ENCODE results near the gene HOXB9. TPM values are rescaled to one million over a fixed set of nuclear protein-coding genes. Genes with fewer than 3 reads are reported as not detected.

The HOXB9 gene
- total RNA-seq = under 0.01 TPM in 1 of 2 replicates, not detected in the other

GRCh38 chr17:48626245-48627117 is at the start of gene HOXB9:
Gene HOXB9 (minus strand): TSS chr17:48626358. CDS start chr17:48626269, 89 bp downstream.

DNA sequence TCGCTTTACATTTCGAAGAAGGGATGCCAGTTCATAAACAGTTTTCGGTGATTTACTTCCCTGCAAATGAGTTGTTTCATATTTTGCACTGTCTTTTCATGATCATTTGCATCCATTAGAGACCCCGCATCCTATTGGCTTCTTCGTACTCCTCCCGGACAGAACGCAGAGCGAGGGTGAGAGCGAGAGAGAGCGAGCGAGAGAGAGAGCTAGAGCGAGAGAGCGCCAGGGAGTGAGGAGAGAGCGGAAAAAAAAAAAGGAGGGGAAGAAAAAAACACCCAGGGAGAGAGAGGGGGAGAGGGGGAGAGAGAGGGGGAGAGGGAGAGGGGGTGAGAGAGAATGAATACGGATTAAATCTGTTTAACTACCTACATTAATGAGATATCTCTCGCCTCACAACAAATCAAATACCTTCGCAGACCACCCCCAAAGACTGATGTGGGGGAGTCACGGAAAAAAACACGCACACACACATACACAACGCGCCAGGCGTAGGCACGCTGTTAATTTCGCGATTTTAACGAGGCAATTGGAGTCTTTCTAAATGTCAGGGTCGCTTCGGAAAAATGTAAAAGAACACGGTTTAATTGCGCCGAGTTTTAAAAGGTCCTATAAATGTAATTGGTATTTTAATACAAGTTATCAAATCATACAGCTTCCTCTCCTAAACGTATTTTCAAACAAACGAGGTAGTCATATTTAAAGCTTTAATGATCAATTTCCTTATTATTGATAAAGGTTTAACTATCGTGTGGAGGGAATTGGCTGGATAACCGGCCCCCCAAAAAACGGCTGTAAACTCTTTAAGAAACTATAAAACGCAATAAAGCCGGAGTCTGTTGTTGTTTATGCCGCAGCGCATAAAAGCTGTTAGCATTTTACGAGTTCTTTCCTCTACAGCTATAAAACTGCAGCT is 10.9 kb downstream of the HOXB9 start, which contains the start of gene HOXB8:
TSS of gene HOXB8 (minus strand) at position 246 of the 916 bp plus-strand sequence. CDS start 588 bp downstream, outside the sequence.

GRCh38 chr17:48610282-48611211 is 15.6 kb downstream of the HOXB9 start, which contains the start of gene HOXB7:
Gene HOXB7 (minus strand): TSS chr17:48611017. CDS start chr17:48610918, 99 bp downstream.

DNA sequence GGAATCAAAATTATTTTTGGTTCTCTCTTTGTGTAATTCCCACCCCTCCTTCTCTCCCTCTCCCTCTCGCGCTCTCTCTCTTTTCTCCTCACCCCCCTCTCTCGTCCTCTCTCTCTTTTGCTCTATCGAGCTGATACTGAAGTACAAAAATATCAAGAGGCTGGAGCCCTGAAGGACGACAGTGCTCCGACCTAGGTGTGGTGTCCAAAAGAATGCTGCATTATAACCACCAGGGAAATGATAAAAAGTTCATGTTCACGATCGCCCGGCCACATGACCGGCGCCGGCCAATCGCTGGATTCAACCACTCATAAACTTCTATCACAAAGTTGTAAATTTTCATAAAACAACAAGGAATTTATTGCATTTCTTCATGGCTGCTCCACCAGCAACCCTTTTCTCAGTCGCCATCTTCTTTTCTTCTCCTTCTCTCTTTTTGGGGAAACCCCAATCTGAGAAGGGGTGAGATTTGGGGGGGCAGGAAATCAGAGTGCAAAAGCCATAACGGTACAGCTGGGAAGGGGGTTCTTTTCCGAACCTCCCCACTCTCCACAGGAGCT is 21.3 kb downstream of the HOXB9 start, which contains the start of gene HOXB6:
TSS of gene HOXB6 (minus strand) at position 217 of the 560 bp plus-strand sequence. CDS start 6,836 bp downstream, outside the sequence.

GRCh38 chr17:48593126-48593829 is 32.9 kb downstream of the HOXB9 start, which contains the start of gene HOXB5:
Gene HOXB5 (minus strand): TSS chr17:48593779. CDS start chr17:48593682, 97 bp downstream.

GRCh38 chr17:48589831-48590606 is 36.1 kb downstream of the HOXB9 start, which contains the start of gene HOXB3:
Gene HOXB3 (minus strand): TSS chr17:48590241. CDS start chr17:48552474, 37,767 bp downstream.

GRCh38 chr17:48577946-48578615 is 48.1 kb downstream of the HOXB9 start, which contains the start of gene HOXB4:
Gene HOXB4 (minus strand): TSS chr17:48578350. CDS start chr17:48578319, 31 bp downstream.

Other genes starting within 250 kb of the HOXB9 start
- 0.14 TPM in 1 of 2 replicates, not detected in the other for gene SKAP1, start 196.1 kb downstream of the HOXB9 start, total RNA-seq
- not detected in 2 replicates for gene HOXB1, start 95.3 kb downstream of the HOXB9 start, total RNA-seq
- 0.36 TPM in 1 of 2 replicates, not detected in the other for gene HOXB2, start 81.2 kb downstream of the HOXB9 start, total RNA-seq
- under 0.01 TPM in 1 of 2 replicates, not detected in the other for gene HOXB4, start 48.0 kb downstream of the HOXB9 start, total RNA-seq
- gene HOXB3, start 36.1 kb downstream of the HOXB9 start, total RNA-seq = 0.36 TPM in 1 of 2 replicates, not detected in the other
- under 0.01 TPM in 1 of 2 replicates, not detected in the other for gene HOXB5, start 32.6 kb downstream of the HOXB9 start, total RNA-seq
- 0.28 TPM in 1 of 2 replicates, not detected in the other for gene HOXB6, start 21.4 kb downstream of the HOXB9 start, total RNA-seq
- gene HOXB7, start 15.3 kb downstream of the HOXB9 start, total RNA-seq = 0.78 TPM in 1 of 2 replicates, not detected in the other
- gene HOXB8, start 11.1 kb downstream of the HOXB9 start, total RNA-seq = not detected in 2 replicates
- gene PRAC1, start 96.2 kb upstream of the HOXB9 start, total RNA-seq = not detected in 2 replicates
- not detected in 2 replicates for gene PRAC2, start 96.8 kb upstream of the HOXB9 start, total RNA-seq
- under 0.01 TPM in 1 of 2 replicates, not detected in the other for gene HOXB13, start 102.4 kb upstream of the HOXB9 start, total RNA-seq
- gene TTLL6, start 190.9 kb upstream of the HOXB9 start, total RNA-seq = not detected in 2 replicates
- 39.3 and 85.4 TPM in 2 replicates for gene CALCOCO2, start 204.7 kb upstream of the HOXB9 start, total RNA-seq